ACHN (cell line): Measurements from ENCODE around the gene DIPK1B.

ENCODE experiments used
- DNase-seq: peaks from one replicate; pipeline ENCODE4 v3.0.0-alpha.2; 2015
- in situ Hi-C: cut with HindIII; loops from 2 replicates; pipeline ENCODE4 v1.10.0; 2017; ENCODE audit warnings: low sequenced_read_pairs, low pct_ligation_motif_present, low pct_unique_long_range_greater_than_20kb

DIPK1B gene

GRCh38 chr9:136684799-136685198, 27.6 kb upstream of the DIPK1B start:
- DNase-seq: no peak
- in situ Hi-C loops: no loop called here

GRCh38 chr9:136685216-136685615, 27.2 kb upstream of the DIPK1B start:
- DNase-seq: no peak
- in situ Hi-C loops: no loop called here

GRCh38 chr9:136685790-136686533, 26.4 kb upstream of the DIPK1B start:
- DNase-seq: no peak

GRCh38 chr9:136686534-136686793, 25.9 kb upstream of the DIPK1B start:
- no peak for DNase-seq
- in situ Hi-C loops: no loop called here

More at GRCh38 chr9:136685790-136686533, 26.4 kb upstream of the DIPK1B start:
- in situ Hi-C loops: no loop called here

- DNase-seq: no peak
- in situ Hi-C loops: no loop called here
Measured at GRCh38 chr9:136686794-136687711, 25.3 kb upstream of the DIPK1B start, which contains the start of gene AGPAT2. Gene AGPAT2 (minus strand): TSS chr9:136687457. CDS start chr9:136687357, 100 bp downstream.

- DNase-seq: no peak
Measured at GRCh38 chr9:136687721-136688223, 24.6 kb upstream of the DIPK1B start.

GRCh38 chr9:136688274-136689107, 23.9 kb upstream of the DIPK1B start:
- in situ Hi-C loops: no loop called here
- DNase-seq: no peak

More at GRCh38 chr9:136687721-136688223, 24.6 kb upstream of the DIPK1B start:
- in situ Hi-C loops: no loop called here

GRCh38 chr9:136689108-136689460, 23.3 kb upstream of the DIPK1B start:
- in situ Hi-C loops: no loop called here

GRCh38 chr9:136690104-136690805, 22.1 kb upstream of the DIPK1B start:
- no peak for DNase-seq
- in situ Hi-C loops: no loop called here

More at GRCh38 chr9:136689108-136689460, 23.3 kb upstream of the DIPK1B start:
- DNase-seq: no peak

GRCh38 chr9:136690806-136691261, 21.5 kb upstream of the DIPK1B start:
- in situ Hi-C loops: no loop called here
- no peak for DNase-seq

- DNase-seq: no peak
- in situ Hi-C loops: no loop called here
Measured at GRCh38 chr9:136691316-136692184, 20.8 kb upstream of the DIPK1B start.

- DNase-seq: no peak
- in situ Hi-C loops: no loop called here
Measured at GRCh38 chr9:136692185-136693134, 19.9 kb upstream of the DIPK1B start.

- in situ Hi-C loops: no loop called here
- no peak for DNase-seq
Measured at GRCh38 chr9:136693135-136693489, 19.3 kb upstream of the DIPK1B start.

GRCh38 chr9:136693490-136694162, 18.7 kb upstream of the DIPK1B start:
- DNase-seq: peak; percentile 70
- in situ Hi-C loops: no loop called here

GRCh38 chr9:136694163-136694871, 18.1 kb upstream of the DIPK1B start:
- peak; percentile 59 for DNase-seq
- in situ Hi-C loops: no loop called here
